HS-5 (cell line): ENCODE results near the gene ILKAP.
"Not testable (repeated sequence)": the region's sequence is repeated elsewhere in the genome, so short reads cannot be mapped to it uniquely, and the experiment has no call there.

Experiments used
- DNase-seq: peaks from one replicate; pipeline ENCODE4 v3.0.0-alpha.2; 2012; ENCODE audit warnings: low read depth

The ILKAP gene

GRCh38 chr2:238202326-238203093 is 985 bp downstream of the ILKAP start:
- no peak for DNase-seq

DNA sequence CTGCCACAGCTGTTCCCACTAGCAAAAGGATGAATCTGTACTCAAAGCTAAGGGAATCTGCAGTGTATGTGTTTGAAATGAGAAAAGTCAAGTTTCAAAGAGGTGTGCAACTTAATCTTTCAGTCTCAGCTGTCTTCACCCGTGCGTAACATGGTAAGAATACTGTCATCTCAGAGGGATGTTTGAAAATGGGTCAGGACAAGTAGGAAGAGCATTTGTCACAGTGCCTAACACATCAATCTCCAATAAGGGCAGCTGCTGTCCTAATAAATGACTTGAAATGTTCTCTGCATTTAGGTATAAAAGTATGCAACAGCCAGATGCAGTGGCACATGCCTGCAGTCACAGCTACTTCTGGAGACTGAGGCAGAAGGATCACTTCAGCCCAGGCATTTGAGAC is 13.1 kb downstream of the ILKAP start:
- no peak for DNase-seq

DNA sequence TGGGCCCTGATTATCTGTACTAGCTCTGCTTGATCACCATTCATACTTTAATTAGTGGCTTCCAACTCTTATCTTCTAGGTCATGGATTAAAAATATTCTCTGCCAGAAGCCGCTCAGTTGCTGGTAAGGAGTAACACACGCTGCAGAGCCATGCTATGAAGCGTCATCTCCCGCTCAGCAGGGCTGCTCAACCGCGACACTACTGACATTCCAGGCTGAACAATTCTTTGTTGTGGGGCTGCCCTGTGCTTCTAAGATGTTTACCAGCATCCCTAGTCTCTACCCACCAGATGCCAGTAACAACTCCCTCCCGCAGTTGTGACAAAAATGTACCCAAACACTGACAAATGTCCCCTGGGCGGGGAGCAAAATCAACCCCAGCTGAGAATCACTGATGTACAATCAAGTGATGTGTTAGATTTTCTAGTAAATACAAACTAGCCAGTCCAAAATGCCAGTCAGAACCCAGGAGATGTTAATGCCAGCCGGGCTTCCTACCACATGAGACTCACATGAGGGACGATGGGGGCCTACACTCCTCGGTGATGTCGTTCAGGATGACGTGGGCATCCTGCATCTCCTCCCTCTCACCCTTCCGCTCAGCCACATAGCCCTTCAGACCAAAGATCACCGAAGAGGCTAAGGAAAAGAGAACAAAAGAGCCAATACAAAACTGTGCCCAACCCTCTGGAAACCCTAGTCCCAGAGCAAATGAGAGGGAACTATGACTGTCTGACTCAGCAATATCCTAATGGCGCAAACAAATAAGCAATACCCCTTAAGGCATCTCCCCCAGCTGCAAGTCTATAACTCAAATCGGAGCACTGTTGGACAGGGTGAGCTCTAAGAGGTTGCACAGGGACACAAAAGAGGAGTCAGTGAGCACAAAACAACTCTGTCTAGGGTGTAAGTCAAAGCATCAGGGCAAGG is 15.6 kb downstream of the ILKAP start:
- no peak for DNase-seq

- no peak for DNase-seq
These were observed 19.7 kb downstream of the ILKAP start for GRCh38 chr2:238183821-238184220.

DNA sequence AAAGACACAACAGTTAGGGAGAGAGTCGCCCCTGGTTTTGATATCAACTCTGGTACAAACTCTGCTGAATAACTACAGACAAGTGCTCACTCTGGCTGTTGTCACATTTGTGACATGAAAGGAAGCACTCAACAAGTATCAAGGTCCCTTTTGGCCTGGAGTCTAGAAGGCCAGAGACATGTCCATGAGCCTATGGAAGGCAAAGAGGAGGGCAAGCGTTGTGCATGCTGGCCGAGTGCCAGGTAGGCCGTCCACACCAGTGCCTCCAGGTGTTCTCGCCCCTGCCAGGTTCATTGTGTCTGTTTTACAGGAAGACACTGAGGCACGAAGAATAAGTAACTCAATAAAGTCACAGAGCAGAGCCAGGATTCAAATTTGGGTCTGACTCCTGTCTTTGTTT is 21.1 kb downstream of the ILKAP start:
- no peak for DNase-seq

GRCh38 chr2:238180554-238180953 is 22.9 kb downstream of the ILKAP start:
- DNase-seq, result no peak

DNA sequence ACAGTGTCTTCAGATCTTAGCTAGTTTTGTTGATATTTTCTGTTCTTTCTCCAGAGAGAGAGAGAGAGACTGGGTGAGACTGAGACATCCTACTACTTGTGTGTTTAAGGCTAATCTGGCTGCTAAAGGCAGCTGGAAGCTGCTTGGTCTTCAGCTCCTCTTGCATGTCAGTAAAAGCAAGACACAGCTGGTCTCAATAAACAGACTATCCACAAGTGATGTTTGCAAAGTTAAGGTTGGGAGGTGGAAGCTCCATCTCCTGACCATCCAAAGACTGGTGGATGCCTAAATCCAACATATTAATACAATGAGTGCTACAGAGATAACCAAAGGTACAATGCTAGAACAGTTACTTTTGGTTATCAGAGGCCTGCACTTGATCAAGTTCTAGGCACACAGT is 26.9 kb downstream of the ILKAP start:
- DNase-seq, result no peak

GRCh38 chr2:238174701-238175100 is 28.8 kb downstream of the ILKAP start:
- no peak for DNase-seq

DNA sequence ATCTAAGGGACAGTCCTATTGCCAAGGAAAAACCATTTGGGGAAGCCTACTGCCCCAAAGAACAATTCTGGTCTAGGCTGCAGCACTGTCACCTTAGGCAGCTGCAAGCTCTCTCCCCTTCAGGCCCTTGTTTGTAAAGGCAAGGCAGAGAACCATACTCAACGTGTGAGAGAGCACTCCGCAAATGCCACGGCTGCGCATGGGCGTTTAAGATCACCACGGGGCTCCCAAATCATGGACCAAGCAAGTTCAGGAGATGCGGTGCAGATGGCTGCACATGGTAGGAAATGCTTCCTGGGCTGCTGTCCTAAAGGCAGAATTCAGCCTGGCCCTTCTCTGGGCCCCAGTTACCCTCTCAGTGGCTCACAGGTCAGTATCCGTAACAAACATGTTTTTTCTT is 29.2 kb downstream of the ILKAP start:
- DNase-seq, result no peak

- DNase-seq, result no peak
These were observed 29.8 kb downstream of the ILKAP start for GRCh38 chr2:238173692-238174091.

DNA sequence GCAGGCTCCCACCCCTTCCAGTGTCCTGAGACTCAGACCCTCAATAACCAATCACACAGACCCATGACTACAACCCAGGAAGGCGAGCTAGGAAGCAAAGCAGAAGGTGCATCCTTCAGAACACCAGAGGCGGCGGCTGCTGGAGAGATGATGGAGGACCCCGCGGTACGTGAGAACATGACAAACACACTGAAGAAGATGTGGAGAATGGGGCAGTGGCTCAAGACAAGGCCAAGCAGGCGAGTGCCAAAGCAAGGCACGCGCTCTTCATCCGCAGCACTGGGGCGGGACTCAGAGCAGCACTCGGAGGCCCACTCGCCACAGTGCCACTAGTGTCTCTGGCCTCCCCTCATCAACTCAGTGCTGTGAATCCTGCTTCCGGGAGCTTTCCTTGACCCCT is 31.1 kb downstream of the ILKAP start:
- no peak for DNase-seq

- no peak for DNase-seq
These were observed 31.8 kb downstream of the ILKAP start for GRCh38 chr2:238171575-238172187.

DNA sequence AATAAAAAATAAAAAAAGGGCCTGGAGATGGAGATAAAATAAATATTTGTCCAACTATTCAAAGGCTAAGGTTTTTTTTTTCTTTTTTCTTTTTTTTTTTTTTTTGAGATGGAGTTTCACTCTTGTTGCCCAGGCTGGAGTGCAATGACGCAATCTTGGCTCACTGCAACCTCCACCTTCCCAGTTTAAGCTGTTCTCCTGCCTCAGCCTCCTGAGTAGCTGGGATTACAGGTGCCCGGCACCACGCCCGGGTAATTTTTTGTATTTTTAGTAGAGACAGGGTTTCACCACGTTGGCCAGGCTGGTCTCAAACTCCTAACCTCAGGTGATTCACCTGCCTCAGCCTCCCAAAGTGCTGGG is 32.4 kb downstream of the ILKAP start:
- not testable (repeated sequence) for DNase-seq

- DNase-seq, result no peak
These were observed 33.0 kb downstream of the ILKAP start for GRCh38 chr2:238170386-238171071.

GRCh38 chr2:238169708-238170251 is 33.7 kb downstream of the ILKAP start:
- peak; percentile 99 for DNase-seq

GRCh38 chr2:238169048-238169707 is 34.3 kb downstream of the ILKAP start:
- peak; percentile 87 for DNase-seq

DNA sequence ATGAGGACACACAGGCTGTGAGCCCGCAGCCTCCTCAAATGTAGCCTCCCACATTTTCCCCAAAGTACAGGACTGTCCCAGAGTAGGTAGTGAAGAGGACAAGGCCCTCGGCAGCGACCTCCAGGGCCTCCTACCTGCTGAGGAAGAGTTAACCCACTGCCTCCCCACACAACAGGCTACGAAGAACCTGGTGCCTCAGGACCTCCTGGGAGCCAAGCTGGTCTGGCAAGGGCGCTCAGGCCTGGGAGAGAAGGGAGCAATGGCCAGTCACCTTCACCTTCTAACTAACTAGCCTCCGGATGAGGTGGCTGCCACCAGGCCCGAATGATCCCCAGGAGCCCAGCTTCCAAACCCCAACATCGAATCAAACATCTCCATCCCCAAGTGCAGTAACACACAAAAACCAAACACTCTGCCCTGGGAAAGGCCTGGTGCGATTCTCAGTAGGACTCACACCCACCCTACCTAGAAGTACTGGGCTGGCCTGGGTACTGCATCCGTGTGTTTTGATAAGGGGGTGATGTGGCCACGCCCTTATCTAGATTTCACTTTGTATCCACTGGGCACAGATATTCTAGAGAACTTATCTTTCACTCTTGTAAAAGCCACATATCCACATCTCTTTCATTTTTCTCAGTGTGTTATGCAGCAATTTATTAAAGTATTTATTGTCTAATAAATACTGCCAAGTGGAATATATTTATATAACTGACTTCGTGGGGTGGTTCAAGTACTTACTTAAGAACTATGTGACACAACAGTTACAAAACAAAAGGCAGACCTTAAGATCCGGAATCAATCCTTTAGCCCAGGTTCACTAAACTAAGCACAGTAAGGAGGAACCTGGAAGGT is 35.1 kb downstream of the ILKAP start:
- no peak for DNase-seq

DNA sequence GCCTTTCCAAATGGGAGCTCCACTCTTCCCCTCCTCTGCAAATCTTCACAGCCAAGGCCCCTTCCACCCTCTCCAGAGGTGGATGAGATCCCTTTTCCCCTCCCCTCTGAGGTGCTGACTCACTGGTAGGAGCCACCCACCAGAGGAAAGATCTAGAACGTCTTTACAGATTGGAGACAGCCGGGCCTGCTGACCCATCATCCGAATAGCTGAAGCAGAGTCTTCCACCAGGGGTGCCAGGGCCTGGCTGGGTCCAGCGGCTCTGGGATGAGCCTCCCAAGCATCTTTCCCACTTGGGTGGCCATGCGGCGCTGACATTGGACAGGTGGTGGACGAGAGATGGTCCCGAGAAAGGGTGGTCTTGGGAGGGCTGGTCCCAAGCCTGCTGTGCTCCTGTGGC is 35.7 kb downstream of the ILKAP start:
- no peak for DNase-seq

- DNase-seq, result no peak
These were observed 36.2 kb downstream of the ILKAP start for GRCh38 chr2:238167344-238167715.
